ENCODE results near the gene DNMT3A. TPM values are rescaled to one million over a fixed set of nuclear protein-coding genes. Genes with fewer than 3 reads are reported as not detected.

Gene DNMT3A
- total RNA-seq, 1 experiment from 2014 or later = 17.7 TPM

DNA sequence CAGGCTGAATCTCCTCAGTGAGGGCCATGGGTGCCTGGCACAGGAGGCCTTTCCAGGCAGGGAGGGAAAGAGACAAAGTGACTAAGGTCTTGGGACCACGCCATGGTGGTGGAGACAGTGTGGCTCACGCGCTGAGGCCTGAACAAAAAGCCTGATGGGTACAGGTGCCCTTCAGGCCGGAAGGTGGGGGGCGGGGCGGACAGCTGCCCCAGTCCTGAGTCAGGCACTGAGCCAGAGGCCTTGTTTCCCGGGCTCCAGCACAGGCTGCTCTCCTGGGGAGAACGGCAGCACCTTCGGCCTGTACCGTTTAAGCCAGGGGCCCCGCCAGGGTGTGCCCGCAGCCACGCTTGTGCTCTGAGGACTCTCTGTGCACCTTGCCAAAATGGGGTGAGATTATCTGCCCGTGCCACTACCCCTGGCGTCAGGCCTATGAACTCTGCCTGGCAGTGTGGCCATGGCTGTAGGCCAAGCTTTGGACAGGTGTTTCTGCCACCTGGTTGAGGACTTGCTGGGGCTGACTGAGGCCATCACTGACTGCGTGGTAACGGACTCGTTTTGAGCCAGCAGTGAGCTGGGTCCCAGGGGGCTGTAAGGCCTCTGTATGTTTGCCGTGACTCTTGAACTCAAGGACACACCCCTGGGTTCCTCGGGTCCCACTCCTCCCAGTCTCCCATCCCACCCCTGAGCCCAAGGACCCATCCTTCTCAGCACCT lies 31.7 kb upstream of the DNMT3A start:
- no peak for DNase-seq (ENCODE audit: low read depth)

DNA sequence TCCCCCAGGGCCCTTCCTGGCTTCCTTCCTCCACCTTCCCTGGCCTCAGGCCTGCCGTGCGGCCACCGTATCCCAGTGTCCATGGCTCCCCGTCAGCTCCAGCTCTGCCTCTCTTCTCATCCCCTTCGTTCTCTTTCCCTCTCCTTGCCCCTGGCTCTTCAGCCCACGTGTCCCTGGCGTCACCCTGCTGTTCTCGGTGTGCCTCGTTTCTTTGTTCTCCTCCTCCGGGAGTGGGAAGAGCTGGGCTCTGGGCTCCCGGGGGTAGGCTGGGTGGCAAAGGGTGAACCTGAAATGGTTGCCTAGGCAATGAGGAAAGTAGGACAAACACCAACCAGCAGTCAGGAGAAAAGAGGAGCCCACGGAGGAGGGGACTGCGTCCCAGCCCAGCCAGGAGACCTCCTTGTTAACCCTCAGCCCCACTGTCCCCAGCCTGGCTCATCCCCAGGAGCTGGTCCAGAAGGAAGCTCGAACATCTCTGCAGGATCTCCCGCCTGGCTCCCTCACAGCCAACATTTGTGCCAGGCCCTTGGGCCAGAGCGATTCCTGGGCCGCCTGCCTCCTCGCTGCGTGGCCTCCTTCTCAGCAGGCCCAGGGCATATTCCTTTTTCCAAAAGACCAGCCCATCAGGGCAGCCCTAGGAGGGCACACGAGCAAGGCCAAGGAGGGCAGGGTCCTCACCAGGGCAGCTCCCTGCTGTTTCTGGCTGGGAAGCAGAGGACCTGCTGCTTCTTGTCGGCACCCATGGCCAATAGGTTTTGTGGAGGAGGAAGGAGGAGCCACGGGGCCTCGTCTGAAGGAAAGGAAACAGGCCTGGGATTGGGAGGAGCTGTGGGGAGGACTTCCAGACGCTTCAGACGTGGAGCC lies 30.9 kb upstream of the DNMT3A start:
- no peak for DNase-seq (ENCODE audit: low read depth)

DNA sequence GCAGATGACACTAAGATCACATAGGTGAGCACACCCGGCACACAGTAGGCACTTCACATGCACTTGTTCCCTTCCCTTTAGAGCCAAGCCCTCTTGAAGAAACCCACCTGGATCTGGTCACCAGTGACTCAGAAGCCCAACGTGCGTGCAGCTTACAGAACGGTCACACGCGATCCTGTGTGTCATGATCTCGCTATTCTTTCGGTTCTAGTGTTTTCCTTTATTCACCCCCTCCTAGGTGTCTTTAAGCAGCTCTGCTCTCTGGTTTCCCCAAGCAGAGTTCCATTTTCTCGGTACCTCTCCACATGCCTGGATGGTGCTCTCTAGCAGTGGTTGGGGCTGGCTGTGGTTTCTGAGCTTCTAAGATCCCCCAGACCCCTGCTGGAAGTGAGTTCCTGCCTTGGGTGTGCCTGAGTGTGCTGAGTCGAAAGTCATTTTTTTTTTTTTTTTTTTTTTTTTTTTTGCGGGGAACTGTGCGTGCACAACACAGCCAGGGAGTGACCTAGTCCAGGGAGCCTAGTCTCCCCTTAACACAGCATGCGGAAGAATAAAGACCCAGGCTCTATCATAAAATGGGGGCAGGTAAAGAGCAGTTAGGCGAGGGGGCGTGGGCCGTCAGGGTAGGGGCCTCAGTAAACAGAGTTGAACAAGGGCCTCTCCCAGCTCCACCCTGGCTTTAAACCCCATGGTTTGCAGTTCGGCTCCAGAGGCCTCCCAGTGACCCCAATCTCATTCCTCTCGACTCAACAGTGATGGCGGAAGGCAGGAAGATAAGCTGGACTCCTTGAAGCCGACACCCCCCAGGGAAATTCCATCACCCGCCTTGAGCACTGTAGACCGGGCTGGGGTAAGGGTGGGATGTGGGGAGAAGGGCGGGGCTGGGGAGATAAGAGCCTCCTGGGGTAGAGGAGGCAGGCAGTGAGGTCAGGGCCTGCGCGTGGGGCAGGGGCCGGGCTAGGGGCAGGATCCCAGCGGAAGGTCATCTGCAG lies 29.8 kb upstream of the DNMT3A start:
- no peak for DNase-seq (ENCODE audit: low read depth)

DNA sequence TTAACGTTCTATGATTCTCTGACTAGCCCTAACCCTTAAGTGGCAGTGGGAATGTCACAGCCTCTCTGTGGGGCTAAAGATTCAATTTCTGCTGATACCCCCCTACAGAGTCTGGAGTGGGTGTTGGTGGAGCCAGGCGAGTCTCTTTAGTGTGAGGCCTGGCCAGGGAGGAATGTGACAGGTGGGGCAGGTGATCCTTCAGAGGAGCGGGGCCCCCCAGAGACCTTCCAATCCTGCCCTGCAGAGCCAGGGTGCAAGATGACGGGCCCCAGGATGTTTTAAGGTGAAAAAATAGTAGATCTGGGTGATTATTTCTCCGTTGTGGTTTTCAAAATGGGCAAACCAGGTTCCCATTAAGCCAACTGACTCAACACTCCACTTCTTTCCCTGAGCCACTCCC lies 28.2 kb upstream of the DNMT3A start:
- DNase-seq (ENCODE audit: low read depth) = no peak

DNA sequence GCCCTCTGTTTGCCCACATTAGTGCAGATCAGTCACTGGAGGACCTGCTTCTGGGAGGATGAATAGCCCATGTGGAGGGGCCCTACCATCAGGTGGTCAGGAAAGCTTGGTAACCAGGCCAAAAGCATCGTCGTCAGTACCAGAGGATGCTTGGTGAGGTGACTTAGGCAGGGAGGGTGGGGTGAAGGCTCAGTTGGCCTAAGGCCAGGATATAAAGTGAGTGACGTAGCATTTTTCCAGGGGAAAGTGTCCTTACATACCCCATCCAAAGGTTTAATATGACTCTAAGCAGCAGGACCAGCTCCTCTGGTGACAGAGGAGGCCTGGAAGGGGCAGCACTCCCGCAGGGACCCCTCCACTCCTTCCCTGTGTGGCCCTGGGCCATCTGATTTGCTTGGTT lies 27.7 kb upstream of the DNMT3A start:
- DNase-seq (ENCODE audit: low read depth) = no peak

DNA sequence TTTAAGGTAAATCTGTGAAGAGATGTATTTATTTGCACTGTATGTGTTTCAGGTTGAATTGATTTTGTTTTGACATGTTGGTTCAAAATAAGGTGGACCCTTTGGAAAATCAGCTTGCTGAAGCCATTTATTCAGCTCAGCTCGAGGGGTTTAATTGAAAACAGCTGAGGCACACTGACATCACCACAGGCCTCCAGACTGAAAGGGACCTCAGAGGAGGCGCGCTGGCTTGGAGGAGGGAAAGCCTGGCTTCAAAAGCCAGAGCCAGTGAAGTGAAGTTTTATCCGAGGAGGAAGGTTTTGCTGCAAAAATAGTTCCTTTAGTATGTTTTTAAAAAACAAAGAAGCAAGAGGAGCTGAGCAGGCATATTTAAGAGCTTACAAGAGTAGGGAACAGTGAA lies 26.9 kb upstream of the DNMT3A start:
- no peak for DNase-seq (ENCODE audit: low read depth)

DNA sequence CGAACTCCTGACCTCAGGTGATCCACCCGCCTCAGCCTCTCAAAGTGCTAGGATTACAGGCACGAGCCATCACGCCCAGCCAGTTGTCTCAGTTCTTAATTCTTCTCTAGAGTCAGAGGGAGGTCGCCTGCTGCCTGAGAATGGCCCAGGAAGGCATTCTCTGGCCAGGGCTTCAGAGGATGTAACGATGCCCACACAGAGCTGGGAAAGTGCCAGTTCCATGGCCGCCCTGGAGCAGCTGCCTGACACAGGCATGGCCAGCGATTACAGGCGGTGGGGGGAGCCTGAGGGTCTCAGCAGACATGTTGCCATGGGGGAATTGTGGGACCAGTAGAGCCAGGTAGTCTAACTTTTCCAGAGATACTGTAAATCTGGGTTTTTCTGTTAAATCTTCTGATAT lies 25.6 kb upstream of the DNMT3A start:
- DNase-seq (ENCODE audit: low read depth) = no peak

DNA sequence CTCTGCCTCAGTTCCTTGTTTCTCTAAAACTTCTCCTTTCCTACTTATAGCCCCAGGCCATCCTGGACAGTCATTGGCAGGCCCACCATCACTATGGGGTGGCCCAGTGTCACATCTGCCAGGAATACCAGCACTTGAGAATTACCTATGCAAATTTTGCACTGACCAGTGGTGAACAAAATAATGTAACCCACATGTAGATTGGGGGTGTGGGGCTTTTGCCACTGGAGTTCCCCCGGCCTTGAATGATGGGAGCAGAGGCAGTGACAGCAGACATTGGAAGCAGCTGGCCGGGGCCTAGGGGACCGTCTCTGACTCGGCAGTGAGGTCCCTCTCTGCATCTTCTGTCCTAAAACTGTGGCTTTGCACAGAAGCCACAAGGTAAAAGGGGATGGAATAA lies 24.9 kb upstream of the DNMT3A start:
- DNase-seq (ENCODE audit: low read depth) = no peak

DNA sequence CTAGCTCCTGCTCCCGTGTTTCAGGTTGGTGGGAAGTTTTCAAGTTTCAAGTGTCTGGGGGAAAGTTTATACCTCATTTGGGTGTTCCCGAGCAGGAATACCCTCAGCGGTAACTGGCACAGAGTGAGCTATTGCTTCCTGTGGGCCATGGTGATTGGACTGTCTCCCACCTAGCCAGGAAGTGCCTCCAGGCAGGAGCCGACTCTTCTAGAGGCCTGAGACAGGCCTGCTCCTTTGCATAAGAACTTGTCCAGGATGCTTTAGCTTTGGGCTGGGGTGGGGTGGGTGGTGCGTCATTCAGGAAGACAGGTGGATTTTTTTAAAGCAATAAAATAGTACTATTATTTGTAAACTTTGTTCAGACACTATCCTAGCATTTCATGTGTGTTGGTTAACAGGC lies 23.5 kb upstream of the DNMT3A start:
- no peak for DNase-seq (ENCODE audit: low read depth)

DNA sequence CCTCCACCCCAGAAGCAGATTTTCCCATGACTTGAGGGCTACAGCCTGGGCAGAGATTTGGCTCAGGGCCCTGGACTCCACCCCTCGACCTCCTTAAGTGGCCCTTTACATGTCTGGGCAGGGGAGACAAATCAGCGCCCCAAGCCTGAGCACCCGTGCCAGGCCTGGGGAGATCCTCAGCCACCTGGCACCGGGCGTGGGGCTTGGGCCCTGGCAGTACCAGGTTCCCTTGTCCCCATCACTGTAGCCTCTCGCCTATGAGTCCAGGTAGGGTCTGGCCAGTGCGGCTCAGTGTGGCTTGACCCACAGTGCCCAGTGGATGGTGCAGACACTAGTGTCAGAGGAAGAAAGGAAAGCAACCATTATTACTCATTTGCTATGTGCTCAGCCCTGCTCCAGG lies 22.0 kb upstream of the DNMT3A start:
- no peak for DNase-seq (ENCODE audit: low read depth)

DNA sequence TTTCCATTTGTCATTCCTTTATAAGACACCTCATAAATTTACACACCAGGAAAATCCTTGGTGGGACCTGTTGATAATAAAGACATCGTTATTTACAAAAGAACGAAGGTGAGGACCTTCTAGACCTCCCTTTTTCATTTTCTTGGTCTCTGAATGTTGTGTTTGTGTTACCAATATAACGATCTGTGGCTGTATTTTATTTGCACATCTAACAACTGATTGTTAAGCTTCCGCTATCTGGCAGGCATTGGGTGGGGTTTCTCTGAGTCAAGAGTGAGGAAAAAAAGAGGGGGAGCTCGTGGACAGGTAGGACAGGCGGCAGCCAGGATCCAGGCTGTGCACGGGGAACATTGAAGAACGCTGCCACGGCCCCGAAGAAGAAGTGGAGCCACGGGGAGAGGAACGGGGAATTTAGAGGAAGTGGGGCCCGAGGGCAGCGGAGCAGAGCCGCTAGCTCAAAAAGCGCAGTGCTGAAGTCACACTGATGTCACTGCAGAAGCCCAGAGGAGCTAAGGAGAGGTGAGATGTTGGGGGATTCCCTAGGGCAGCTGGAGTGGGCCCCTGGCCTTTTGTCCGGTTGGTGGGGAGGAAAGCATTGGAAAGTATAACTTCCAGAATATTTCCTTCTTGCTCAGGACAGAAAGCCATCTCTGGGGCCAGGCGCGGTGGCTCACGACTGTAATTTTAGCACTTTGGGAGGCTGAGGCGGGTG lies 20.9 kb upstream of the DNMT3A start:
- DNase-seq (ENCODE audit: low read depth) = no peak

DNA sequence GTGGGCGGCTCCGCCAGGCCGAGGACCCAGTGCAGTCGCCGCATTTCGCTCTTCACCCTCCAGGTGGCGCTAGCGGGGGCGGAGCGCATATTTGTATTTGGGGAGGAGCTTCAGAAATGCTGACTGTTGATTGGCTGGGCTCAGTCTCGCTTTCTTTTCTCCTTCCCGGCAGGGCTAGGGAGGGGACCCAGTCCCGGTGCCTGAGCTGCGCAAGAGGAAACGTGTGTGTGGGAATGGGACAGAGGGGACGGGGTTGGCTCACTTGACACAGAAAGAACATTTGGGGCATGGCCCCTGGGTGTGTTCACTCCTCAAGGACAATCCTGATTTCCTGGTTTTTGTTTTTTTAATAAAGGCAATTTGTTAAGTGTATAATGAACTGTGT lies 20.3 kb upstream of the DNMT3A start:
- DNase-seq (ENCODE audit: low read depth) = peak; percentile 90

DNA sequence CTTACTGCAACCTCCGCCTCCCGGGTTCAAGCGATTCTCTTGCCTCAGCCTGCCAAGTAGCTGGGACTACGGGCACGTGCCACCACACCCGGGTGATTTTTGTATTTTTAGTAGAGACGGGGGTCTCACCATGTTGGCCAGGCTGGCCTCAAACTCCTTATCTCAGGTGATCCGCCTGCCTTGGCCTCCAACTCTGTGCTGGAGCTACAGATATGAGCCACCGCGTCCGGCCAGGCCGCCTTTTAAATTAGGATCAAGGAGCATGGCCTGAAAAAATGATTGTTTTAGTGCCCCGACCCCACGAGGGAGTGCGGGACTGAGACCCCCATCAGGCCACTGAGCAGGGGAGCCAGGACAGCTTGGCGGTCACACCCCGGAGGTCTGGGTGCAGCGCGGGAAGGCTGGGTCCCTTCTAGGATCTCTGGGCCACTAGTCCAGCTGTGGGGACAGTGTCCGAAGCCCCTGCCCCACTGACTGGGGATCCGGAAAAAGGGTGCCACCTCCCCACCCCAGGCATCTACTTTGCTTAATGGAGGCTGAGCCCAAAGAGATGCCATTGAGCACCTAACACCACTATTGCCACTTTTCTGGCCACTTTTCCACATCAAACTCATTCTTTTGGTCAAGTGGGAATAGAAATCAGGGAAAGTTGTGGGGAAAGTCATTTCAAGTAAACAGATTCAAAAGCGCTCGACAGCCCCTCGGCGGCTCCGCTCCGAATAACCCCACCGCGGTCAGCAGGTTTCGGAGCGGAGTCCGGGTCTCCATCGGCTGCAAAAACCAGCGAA lies 19.7 kb upstream of the DNMT3A start:
- no peak for DNase-seq (ENCODE audit: low read depth)

DNA sequence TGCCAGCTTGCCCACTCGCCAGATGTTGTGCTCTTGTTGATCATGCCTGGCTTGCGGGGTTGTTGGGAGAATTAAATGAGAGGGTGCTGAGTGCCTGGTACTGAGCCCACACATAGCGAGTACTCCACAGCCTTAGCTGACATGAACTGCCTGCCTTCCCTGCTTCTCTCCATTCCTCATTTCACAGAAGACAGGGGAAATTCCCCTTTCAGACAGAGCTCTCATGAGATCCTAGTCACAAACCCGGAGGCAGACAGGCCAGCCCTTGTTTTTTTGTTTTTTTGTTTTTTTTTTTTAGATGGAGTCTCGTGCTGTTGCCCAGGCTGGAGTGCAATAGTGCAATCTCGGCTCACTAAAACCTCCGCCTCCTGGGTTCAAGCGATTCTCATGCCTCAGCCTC lies 17.1 kb upstream of the DNMT3A start:
- DNase-seq (ENCODE audit: low read depth) = no peak

DNA sequence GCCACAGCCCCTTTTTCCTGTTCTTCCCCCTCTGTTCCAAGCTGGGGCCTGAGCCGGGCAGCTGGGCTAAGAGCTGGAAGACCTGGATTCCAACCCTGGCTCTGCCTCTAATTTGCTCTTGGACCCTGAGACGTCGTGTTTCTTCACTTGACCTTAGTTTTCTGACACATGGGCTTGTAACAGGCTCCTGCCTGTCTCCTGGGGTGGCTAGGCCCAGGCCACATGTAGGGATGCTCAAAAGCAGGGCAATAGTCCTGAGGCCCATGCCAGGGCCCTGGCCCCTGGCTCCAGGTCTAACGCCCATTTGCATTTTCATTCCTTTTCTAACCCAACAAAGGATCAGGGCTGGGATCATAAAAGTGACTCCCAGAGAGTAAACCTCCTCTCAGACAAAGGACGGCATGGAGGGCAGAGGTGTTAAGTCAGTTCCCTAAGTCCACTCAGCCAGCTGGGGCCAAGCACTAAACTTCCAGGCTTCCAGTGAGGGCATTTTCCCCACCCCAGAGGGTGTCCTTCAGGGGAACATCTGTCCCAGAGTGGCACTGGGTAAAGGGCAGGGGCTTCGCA lies 16.6 kb upstream of the DNMT3A start:
- no peak for DNase-seq (ENCODE audit: low read depth)

DNA sequence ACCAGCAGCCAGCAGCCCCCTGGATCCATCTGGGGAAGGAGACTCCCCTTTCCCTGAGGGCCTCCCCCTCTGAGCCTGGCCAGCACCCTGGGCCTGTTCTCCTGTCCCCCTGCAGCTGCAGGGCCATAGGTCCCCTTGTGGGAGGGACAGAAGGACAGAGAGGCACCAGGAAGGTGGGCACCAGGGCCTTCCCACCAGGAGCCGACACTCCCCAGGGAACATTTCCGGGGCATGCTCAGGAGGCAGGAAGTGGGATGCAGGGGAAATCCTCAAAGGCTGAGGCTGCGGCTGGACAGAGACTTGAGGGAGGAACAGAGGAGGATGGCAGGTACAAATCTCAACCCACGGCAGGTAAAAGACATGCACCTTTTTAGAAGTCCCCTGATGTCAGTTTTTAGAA lies 14.4 kb upstream of the DNMT3A start:
- DNase-seq (ENCODE audit: low read depth) = no peak

DNA sequence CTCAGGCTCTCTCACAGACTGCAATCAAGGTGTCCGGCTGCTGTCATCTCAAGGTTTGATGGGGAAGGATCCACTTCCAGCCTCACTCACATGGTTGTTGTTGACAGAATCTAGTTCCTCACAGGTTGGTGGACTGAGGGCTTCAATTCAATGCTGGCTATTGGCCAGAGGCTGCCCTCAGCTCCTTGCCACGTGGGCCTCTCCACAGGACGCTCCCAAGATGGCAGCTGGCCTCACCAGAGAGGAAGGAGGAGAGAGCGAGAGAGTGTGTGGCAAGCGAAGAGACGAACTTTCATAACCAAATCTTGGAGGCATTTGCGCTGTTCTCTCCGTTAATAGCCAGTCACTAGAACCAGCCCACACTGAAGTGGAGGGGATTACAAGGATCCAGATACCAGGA lies 13.5 kb upstream of the DNMT3A start:
- DNase-seq (ENCODE audit: low read depth) = no peak

DNA sequence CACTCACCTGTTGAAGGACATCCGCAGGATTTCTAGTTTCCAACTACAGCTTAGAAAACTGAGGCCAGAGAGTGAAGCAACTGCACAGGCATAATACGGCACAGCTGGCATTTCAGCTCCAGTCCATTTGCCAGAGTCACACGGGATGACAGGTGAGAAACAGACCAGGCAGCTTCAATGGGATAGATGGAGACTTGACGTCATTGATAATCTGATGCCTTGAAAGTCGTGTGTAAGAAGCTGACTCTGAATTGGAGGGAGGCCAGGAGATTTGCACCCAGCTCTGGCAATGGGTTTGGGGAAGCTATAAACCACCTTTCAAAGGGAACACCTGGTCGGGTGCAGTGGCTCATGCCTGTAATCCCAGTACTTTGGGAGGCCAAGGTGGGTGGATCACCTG lies 12.4 kb upstream of the DNMT3A start:
- DNase-seq (ENCODE audit: low read depth) = no peak

DNA sequence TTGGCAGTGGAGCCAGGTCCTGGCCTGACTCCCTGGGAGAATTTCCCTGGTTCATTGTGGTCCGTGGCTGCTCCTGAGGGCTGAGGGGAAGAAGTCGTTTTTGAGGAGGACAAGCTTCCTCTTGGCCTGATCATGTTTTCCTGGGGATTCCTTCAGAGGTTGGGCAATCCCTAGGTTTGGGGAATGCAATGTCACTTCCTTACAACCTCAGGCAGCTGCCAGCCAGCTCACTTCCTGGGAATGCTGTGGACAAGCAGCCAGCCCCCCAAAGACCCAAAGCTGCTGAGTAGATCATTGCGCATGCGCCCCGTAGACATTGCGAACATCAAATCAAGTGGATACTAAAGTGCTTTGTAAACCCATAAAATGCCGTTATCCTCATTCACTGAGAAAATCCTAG lies 7.7 kb upstream of the DNMT3A start:
- DNase-seq (ENCODE audit: low read depth) = peak; percentile 78

DNA sequence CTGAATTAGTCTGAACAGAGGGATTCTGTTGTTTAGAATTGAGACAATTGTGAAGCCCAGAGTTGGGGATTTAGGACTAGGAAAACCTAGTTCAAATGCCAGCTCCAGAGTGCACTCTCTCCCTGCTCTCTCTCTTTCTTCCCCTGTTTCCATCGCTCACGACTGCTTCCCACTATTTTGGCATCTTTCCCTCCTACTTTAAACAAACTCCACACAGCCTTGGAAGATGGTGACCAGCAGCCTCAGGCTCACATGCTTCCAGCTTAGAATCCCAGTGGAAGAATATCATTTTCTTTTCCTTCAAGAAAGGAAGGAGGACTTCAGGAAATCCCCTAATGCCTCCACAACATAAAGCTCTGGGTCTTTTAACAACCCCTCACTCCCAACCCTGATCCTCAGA lies 6.1 kb upstream of the DNMT3A start:
- DNase-seq (ENCODE audit: low read depth) = no peak

Measured in Daoy (cell line).